OCI-LY3 (cell line): ENCODE measurements around the gene TASL.

ENCODE experiments used
- H2AFZ ChIP-seq: fragments of 200-600, 300-600 bp; shearing (Covaris generic); 2 replicates; pipeline ENCODE4 v1.6.0; 2014; ENCODE audit warnings: antibody characterized with exemption, low read depth, low read length
- H3K27ac ChIP-seq: fragments of 200-600, 300-600 bp; sonication (generic); 2 replicates; pipeline ENCODE4 v1.5.1; 2014; ENCODE audit warnings: mild to moderate bottlenecking, low read length, moderate library complexity, mixed read lengths
- H3K27me3 ChIP-seq: fragments of 200-600, 300-600 bp; sonication (generic); 2 replicates; pipeline ENCODE4 v1.6.1; 2014; ENCODE audit warnings: low read depth, low read length, mixed read lengths
- H3K36me3 ChIP-seq: fragments of 200-600, 300-600 bp; sonication (generic); replicated peaks from 2 replicates; pipeline ENCODE3; 2014; ENCODE audit warnings: low read depth, low read length, mixed read lengths
- H3K4me1 ChIP-seq: fragments of 300-600, 200-600 bp; sonication (generic); 2 replicates; pipeline ENCODE4 v1.6.1; 2014; ENCODE audit warnings: low read length, mixed read lengths
- H3K4me2 ChIP-seq: fragments of 200-600, 300-600 bp; sonication (generic); 2 replicates; pipeline ENCODE4 v1.6.1; 2014; ENCODE audit warnings: low read length, mixed read lengths
- H3K4me3 ChIP-seq: fragments of 300-600, 200-600 bp; sonication (generic); 2 replicates; pipeline ENCODE4 v1.5.1; 2014; ENCODE audit warnings: antibody characterized with exemption, mild to moderate bottlenecking, low read length, moderate library complexity
- H3K79me2 ChIP-seq: fragments of 300-600, 200-600 bp; shearing (Covaris generic); 2 replicates; pipeline ENCODE4 v1.6.1; 2014; ENCODE audit warnings: mild to moderate bottlenecking, low read length, mixed read lengths
- H3K9ac ChIP-seq: fragments of 300-600, 200-600 bp; shearing (Covaris generic); 2 replicates; pipeline ENCODE4 v1.6.0; 2014; ENCODE audit warnings: mild to moderate bottlenecking, low read length, moderate library complexity
- H3K9me3 ChIP-seq: fragments of 200-600, 300-600 bp; shearing (Covaris generic); 2 replicates; pipeline ENCODE4 v1.6.1; 2014; ENCODE audit warnings: low read length, mixed read lengths; ENCODE audit not compliant: insufficient read depth
- H4K20me1 ChIP-seq: fragments of 200-600, 300-600 bp; sonication (generic); 2 replicates; pipeline ENCODE4 v1.6.1; 2016; ENCODE audit warnings: low read length, mixed read lengths; ENCODE audit not compliant: insufficient read depth
- CTCF ChIP-seq: fragments of 200-600, 300-600 bp; sonication (generic); IDR thresholded peaks from 2 replicates; pipeline ENCODE4 v1.5.1; 2014; ENCODE audit warnings: antibody characterized with exemption, low read length, low read depth
- EZH2phosphoT487 ChIP-seq: fragments of 200-600 bp; shearing (Covaris generic); IDR thresholded peaks from 2 replicates; pipeline ENCODE4 v1.6.1; 2018; ENCODE audit warnings: antibody characterized with exemption, mixed run types, low read depth

TASL gene

GRCh38 chrX:30577362-30577991 lies at the start of gene TASL:
TASL (minus strand) TSS chrX:30577766; CDS start chrX:30560355, 17,411 bp downstream.
- TF ChIP-seq CTCF: no peak
- H3K9ac ChIP-seq: peak within 1 kb of the TSS; percentile 100
- H4K20me1 ChIP-seq: no peaks in the 10 kb centered on the region
- no peaks in the 10 kb centered on the region for H3K27me3 ChIP-seq
- H3K36me3 ChIP-seq: peaks cover 24% of the 10 kb centered on the region
- peaks cover 51% of the 10 kb centered on the region for H3K79me2 ChIP-seq
- H3K27ac ChIP-seq: peak within 1 kb of the TSS; percentile 99
- peak within 1 kb of the TSS; percentile 95 for H3K4me2 ChIP-seq
- peak within 1 kb of the TSS; percentile 99 for H3K4me3 ChIP-seq
- no peak within 1 kb of the TSS for H2AFZ ChIP-seq
- peaks cover 27% of the 10 kb centered on the region for H3K4me1 ChIP-seq
- no peaks in the 10 kb centered on the region for H3K9me3 ChIP-seq

- Histone ChIP-seq H3K4me1 (no peaks in the 10 kb centered on the region), H4K20me1 (no peaks in the 10 kb centered on the region), H3K36me3 (peaks cover 5% of the 10 kb centered on the region), H3K4me3 (no peak overlapping the region), H3K79me2 (no peaks in the 10 kb centered on the region), H3K9ac (no peak overlapping the region), H3K4me2 (no peak overlapping the region), H2AFZ (no peak overlapping the region), H3K27ac (no peak overlapping the region), H3K27me3 (no peaks in the 10 kb centered on the region), H3K9me3 (peaks cover 10% of the 10 kb centered on the region; the same call in 1 of the 2 replicates)
- TF ChIP-seq EZH2phosphoT487: no peak
- TF ChIP-seq CTCF: no peak
Measured at GRCh38 chrX:30626402-30626801, 48.8 kb upstream of the TASL start.

- no peak overlapping the region for H3K4me3 ChIP-seq
- H3K4me1 ChIP-seq: peaks cover 12% of the 10 kb centered on the region
- no peak overlapping the region for H3K4me2 ChIP-seq
- H3K27ac ChIP-seq: no peak overlapping the region
- H3K36me3 ChIP-seq: peaks cover 5% of the 10 kb centered on the region
- no peaks in the 10 kb centered on the region for H3K79me2 ChIP-seq
- peaks cover 10% of the 10 kb centered on the region; the same call in 1 of the 2 replicates for H3K9me3 ChIP-seq
- H3K9ac ChIP-seq: no peak overlapping the region
- no peak for TF ChIP-seq CTCF
- no peak for TF ChIP-seq EZH2phosphoT487
- no peaks in the 10 kb centered on the region for H3K27me3 ChIP-seq
- no peaks in the 10 kb centered on the region for H4K20me1 ChIP-seq
- no peak overlapping the region for H2AFZ ChIP-seq
Measured at GRCh38 chrX:30622361-30622760, 44.8 kb upstream of the TASL start.

GRCh38 chrX:30620980-30621618 lies 43.5 kb upstream of the TASL start:
- Histone ChIP-seq H3K79me2 (no peaks in the 10 kb centered on the region), H3K9ac (no peak overlapping the region), H3K27ac (no peak overlapping the region), H4K20me1 (no peaks in the 10 kb centered on the region), H3K9me3 (peaks cover 10% of the 10 kb centered on the region; the same call in 1 of the 2 replicates), H3K4me1 (peaks cover 12% of the 10 kb centered on the region), H3K4me3 (no peak overlapping the region), H3K27me3 (no peaks in the 10 kb centered on the region), H3K36me3 (peaks cover 5% of the 10 kb centered on the region), H3K4me2 (no peak overlapping the region), H2AFZ (no peak overlapping the region)
- TF ChIP-seq EZH2phosphoT487: no peak
- TF ChIP-seq CTCF: no peak
